Ishikawa (cell line): ENCODE measurements around the gene CD22.

Source experiments
- CEBPB ChIP-seq: IDR thresholded peaks from 2 replicates; pipeline ENCODE4 v1.6.1; 2012
- EP300 ChIP-seq: IDR thresholded peaks from 2 replicates; pipeline ENCODE4 v1.6.1; 2012; ENCODE audit warnings: borderline replicate concordance
- MAX ChIP-seq: IDR thresholded peaks from 2 replicates; pipeline ENCODE4 v1.6.1; 2012
- NFIC ChIP-seq: IDR thresholded peaks from 2 replicates; pipeline ENCODE4 v1.6.1; 2012
- REST ChIP-seq: IDR thresholded peaks from 2 replicates; pipeline ENCODE4 v1.6.1; 2012; ENCODE audit warnings: low read depth, mild to moderate bottlenecking
- TAF1 ChIP-seq: IDR thresholded peaks from 2 replicates; pipeline ENCODE4 v1.6.1; 2012; ENCODE audit warnings: low read depth, mild to moderate bottlenecking

GRCh38 chr19:35287713-35288112 is 41.3 kb upstream of the CD22 start:
- TF ChIP-seq NFIC: no peak
- TF ChIP-seq CEBPB: no peak
- TF ChIP-seq REST: no peak
- TF ChIP-seq EP300: no peak
- TF ChIP-seq MAX: no peak
- no peak for TF ChIP-seq TAF1
